SU-DHL-6 (cell line): Measurements from ENCODE around the gene OTUD1.

Source experiments
- EZH2phosphoT487 ChIP-seq: fragments of 200-600 bp; sonication (generic), shearing (Covaris generic); conservative IDR thresholded peaks from 2 replicates; pipeline ENCODE4 v1.6.1; 2018; ENCODE audit warnings: mild to moderate bottlenecking, antibody characterized with exemption, low read length, moderate library complexity, mixed read lengths
- TF ChIP-seq, protein P1 (sequence below): fragments of 200-600 bp; sonication (generic); IDR thresholded peaks from one replicate; pipeline ENCODE4 v1.5.1; 2017; ENCODE audit warnings: antibody characterized with exemption, mild to moderate bottlenecking, low read length, moderate library complexity; ENCODE audit not compliant: insufficient read depth, poor library complexity, severe bottlenecking

DNA sequence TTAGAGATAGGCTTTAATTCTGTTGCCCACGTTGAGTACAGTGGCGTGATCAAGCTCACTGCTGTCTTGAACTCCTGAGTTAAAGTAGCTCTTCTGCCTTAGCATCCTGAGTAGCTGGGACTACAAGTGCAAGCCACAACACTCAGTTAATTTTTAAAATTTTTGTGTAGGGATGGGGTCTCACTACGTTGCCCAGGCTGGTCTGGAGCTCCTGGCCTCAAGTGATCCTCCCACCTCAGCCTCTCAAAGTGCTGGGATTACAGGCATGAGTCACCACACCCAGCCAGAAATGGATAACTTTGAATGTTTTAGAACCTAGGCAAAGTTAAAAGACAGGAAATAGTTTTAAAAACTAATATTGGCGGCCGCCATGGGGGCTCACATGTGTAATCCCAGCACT, 43.9 kb upstream of the OTUD1 start:
- TF ChIP-seq, protein P1, sequence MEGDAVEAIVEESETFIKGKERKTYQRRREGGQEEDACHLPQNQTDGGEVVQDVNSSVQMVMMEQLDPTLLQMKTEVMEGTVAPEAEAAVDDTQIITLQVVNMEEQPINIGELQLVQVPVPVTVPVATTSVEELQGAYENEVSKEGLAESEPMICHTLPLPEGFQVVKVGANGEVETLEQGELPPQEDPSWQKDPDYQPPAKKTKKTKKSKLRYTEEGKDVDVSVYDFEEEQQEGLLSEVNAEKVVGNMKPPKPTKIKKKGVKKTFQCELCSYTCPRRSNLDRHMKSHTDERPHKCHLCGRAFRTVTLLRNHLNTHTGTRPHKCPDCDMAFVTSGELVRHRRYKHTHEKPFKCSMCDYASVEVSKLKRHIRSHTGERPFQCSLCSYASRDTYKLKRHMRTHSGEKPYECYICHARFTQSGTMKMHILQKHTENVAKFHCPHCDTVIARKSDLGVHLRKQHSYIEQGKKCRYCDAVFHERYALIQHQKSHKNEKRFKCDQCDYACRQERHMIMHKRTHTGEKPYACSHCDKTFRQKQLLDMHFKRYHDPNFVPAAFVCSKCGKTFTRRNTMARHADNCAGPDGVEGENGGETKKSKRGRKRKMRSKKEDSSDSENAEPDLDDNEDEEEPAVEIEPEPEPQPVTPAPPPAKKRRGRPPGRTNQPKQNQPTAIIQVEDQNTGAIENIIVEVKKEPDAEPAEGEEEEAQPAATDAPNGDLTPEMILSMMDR = no peak
- no peak for TF ChIP-seq EZH2phosphoT487
